Frontal cortex (tissue), 4 donors: ENCODE data around the gene PRPH2. TPM values are rescaled to one million over a fixed set of nuclear protein-coding genes. Genes with fewer than 3 reads are reported as not detected.

Source experiments
- DNase-seq, 2 donors: peaks; one replicate each; pipeline ENCODE4 v3.0.0; 2012; ENCODE audit warnings: low spot score in 2 of 2
- FAIRE-seq: peaks from 2 replicates; lab custom pipeline; 2012; peaks lifted over from hg19 to GRCh38; lab: Jason Lieb, UNC
- total RNA-seq: library from RNA; depleted of rRNA; stranded (reverse); fragments of >200 nt; gene quantifications from one replicate; pipeline ENCODE4 v1.2.3, GENCODE V29; 2014
- donor health status: control.
- donor health status: control.
- donor health status: control.

Gene PRPH2, protein sequence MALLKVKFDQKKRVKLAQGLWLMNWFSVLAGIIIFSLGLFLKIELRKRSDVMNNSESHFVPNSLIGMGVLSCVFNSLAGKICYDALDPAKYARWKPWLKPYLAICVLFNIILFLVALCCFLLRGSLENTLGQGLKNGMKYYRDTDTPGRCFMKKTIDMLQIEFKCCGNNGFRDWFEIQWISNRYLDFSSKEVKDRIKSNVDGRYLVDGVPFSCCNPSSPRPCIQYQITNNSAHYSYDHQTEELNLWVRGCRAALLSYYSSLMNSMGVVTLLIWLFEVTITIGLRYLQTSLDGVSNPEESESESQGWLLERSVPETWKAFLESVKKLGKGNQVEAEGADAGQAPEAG
- total RNA-seq, result 6.1 TPM

DNA sequence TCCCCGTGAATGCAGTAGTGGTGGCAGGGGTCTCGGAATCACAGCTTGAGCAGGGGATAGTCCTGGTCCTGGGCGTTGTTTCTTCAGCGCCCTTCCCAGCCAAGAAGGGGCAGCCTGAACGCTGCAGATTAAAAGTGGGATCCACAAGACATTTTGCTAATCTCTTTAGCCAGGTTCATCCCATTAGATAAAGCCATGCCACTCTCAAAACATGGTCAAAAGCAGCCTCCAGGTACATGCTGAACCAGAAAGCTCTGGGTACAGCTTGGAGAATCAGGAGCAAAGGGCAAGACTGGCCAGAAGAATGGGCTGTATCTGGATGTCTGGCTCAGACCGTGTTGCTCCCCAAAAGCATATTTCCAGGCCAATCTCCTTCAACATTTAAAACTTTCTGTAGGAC, at the start of gene PRPH2:
TSS of gene PRPH2 (minus strand) at position 101 of the 400 bp plus-strand sequence. CDS start 263 bp downstream, outside the sequence.
- FAIRE-seq, result no peak
- DNase-seq, result no peak

DNA sequence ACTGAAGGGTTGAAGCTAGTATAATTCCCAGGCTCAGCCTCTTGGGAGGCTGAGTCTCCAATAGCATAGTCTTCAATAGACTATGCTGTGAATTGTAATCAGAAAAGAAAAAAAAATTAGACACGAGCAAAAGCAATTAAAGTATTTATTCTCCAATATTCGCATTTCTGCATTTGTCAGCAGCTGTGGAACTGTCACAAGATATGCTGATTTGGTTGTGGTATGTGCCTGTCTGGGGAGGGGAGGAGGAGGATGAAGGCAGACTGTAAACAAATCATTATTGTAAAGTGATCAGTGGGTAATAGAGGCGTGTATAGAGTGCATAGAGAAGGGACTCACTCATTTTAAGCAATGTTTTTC, 49.3 kb upstream of the PRPH2 start:
- FAIRE-seq (no peak), DNase-seq (no peak)

DNA sequence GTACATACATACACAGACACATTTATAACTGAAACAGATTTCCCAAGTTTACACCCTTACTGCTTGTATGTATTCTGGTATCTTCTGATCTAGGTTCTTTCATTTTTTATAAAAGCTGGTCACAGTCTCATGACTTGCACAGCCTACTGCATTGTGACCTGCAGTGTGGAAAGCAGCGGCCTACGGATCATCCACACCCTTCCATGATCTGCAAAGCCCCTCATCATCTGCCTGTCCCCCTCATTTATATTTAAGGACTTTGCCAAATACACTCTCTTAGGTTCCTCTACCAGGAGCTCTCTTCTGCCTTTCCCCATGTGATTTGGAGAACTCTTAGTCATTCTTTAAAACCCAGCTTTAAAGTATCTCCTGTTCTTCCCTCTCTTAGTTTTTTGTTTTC, 47.4 kb upstream of the PRPH2 start:
- FAIRE-seq, result no peak
- DNase-seq, result no peak

DNA sequence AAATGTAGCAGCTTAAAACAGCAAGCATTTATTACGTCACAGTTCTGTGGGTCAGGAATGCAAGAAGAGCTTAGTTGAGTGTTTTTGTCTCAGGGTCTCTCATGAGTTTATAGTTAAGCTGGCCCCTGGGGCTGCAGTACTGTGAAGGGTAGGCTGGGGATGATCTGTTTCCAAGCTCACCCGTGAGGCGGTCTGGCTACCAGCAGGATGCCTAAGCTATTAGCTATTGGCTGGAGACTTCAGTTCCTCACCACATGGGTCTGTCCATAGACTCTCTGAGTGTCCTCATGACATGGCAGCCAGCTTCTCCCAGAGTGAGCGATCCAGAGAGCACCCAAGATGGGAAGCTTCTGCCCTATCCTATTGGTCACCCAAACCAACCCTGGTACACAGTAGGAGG, 46.7 kb upstream of the PRPH2 start:
- no peak for DNase-seq
- no peak for FAIRE-seq

DNA sequence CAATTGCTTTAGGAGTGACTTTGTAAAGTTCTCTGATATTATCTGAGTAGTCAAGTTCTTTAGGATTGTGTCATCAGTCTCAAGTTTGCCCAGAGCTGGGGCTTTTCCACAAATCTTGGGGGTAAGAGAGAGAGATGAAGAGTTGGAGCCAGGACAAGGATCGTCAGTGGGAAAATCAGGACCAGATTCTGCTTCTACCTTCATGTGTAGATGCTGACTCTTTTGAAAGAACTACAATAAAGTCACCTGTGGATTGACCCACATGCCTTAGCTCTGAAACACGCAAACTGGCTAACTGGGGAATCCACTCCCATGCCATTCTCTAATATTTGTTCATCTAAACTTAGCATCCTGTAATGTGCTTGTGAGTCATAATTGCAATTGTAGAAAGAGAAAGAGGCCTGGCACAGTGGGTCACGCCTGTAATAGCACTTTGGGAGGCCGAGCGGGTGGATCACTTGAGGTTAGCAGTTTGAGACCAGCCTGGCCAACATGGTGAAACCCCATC, 43.8 kb upstream of the PRPH2 start:
- DNase-seq (no peak), FAIRE-seq (no peak)

DNA sequence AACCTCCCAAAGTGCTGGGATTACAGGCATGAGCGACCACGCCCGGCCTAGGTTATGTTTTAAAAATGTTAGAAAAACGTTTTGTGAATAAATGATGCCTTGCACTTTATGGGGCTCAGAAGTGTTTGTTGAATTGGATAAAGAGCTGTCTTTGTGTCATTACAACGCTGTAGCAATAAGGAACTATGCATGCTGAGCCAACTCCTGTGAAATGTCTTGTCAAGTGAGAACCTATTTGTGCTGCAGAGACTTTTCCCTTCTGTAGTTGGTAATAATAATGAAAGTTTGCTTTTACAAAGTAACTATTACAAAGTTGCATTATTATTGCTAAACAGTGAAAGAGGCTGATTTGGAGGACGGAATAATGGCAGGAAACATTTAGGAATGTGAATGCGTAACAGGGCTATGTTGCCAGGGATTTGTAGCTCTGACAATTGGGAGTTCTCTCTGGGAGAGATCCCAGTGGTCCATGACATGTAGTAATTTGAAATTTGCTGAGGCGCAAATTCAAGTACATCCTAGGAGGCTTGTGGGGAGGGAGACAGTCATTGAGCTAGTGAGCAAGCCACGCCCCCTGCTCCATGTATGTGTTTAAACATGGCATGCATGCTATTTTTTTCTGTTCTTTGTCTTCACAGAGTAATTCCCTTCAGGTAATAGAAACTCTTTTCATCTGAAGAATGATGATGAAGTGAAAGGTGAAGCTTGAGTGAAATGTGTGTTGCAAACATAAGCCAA, 42.7 kb upstream of the PRPH2 start:
- no peak for DNase-seq
- FAIRE-seq, result no peak

DNA sequence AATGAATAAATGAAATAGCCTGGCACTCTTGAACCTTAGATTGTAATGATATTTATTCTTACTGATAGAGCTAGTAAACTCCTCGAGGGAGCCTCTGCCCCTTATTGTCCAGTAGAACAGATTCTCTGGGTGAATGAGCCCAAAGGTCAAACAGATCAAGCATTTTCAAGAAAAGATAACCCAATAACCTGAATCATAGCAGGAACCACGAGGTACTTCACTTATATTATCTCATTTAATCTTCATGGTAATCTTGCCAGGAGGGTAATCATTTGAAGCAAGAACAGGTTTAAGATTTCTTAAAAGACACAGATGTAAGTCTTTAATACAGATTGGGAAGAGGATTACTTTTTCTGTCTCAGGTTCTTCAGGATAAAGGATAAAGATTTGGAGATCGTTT, 40.6 kb upstream of the PRPH2 start:
- DNase-seq (no peak), FAIRE-seq (no peak)

DNA sequence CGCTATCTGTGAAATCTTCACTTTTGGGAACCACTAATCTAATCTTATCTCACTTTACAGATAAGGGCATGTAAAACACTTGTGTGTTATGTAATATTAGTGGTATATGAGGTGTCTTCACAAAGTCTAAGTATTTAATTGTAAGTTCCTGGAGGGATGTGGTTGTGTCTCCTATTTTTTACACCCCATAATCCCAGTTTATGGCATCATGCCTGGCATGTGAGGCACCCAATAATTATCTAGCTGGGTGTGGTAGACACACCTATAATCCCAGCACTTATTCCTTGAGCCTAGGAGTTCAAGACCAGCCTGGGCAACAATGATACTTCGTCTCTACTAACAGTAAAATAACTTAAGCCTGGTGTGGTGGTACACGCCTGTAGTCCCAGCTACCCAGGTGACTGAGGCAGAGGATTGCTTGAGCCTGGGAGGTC, 40.0 kb upstream of the PRPH2 start:
- FAIRE-seq (no peak), DNase-seq (no peak)

DNA sequence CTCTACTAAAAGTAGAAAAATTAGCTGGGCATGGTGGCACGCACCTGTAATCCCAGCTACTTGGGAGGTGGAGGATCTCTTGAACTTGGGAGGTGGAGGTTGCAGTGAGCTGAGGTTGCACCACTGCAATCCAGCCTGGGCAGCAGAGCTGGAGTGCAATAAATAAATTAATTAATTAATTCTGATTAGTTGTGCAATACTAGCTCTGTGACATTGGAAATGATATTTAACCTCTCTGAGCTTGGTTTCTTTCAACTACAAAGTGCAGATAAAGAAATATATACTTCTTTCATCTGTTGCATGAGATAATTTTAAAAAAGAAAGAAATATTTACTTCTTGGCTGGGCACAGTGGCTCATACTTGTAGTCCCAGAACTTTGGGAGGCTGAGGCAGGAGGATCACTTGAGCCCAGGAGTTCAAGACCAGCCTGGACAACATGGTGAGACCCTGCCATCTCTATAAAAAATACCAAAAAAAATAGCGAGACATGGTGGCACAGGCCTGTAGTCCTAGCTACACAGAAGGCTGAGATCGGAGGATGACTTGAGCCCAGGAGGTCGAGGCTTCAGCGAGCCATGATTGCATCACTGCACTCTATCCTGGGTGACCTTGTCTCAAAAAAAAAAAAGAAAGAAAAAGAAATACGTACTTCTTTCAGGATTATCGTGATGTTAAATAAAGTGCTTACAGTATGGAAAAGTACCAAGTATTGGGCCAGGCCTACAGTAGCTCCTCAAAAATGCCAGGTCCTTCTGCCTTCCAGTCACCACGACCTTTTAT, 39.1 kb upstream of the PRPH2 start:
- no peak for DNase-seq
- FAIRE-seq, result no peak

DNA sequence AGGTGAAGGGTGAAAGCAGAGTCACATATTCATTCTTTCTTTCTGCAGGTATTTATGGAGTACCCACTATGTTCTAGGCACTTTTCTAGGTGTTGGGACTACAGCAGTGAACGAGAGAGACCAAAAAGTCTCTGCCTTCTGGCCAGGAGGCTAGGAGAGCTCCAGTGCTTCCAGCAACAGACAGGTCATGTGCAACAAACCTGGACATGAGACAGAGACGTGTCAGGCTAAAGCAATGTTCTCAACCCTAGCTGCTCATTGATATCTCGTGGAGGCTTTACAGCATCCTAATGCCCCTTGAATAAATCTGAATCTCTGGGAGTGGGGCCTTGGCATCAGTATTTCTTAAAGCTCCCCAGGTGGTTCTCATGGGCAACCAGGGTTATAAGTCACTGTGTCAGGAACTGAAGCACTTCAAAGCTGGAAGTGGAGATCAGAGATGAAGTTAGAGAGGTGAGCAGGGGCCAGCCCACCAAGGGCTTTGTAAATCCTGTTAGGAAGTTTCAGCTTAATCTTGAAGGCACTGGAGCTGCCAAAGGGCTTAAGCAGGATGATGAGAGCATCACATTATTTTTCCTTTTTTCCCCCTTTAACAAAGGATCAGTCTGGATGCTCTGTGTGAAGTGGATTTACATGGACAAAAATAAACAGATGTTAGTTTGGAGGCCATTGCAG, 36.5 kb upstream of the PRPH2 start:
- DNase-seq, result no peak
- FAIRE-seq, result no peak

DNA sequence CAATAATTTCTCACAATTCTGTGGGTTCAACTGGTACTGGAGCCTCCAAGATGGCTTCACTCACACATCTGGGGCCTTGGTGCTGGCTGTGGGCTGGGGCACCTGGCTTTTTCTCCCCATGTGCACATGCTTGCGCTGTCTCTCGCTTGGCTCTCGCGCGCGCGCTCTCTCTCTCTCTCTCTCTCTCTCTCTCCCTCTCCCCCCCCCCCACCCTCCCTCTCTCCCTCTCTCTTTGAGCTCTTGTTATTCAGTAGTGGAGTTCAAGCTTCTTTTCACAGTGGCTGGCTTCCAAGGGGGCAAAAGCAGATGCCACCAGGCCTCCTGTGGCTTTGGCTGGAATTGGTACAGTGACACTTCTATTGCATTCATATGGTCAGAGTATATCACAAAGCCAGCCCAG, 34.3 kb upstream of the PRPH2 start:
- FAIRE-seq, result no peak
- DNase-seq, result no peak

DNA sequence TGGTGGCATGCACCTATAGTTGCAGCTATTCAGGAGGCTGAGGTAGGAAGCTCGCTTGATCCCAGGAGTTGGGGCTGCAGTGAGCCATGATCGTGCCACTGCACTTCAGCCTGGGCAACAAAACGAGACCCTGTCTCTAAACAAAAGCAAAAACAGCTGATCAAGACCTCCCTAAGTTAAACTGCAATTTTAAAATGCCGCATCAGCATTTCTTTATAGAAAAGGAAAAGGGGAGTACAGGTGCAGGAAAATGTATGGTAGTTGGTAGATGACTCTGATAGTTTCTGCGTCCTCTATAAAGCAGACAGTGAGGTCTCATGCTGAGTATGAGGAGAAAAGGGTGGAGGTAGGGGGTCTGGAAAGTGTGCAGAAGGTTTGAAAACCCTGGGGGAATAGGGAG, 32.4 kb upstream of the PRPH2 start:
- no peak for FAIRE-seq
- DNase-seq, result no peak

DNA sequence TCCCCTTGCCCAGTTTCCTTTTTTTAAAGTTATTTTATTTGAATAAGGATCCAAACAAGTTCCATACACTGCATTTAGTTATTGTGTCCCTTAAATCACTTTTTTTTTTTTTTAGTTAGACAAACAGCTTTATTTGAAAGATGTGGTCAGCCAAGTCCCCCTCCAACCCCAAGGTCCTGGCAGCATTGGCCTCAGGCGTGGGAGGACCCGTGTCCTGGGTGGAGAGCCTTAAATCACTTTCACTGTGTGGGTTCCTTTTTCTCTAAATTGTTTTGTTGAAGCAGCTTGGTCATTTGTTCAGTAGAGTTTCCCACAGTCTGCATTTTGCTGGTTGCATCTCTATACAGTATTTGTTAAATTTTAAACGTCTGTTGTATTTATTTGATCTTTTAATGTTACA, 28.7 kb upstream of the PRPH2 start:
- DNase-seq (no peak), FAIRE-seq (no peak)

DNA sequence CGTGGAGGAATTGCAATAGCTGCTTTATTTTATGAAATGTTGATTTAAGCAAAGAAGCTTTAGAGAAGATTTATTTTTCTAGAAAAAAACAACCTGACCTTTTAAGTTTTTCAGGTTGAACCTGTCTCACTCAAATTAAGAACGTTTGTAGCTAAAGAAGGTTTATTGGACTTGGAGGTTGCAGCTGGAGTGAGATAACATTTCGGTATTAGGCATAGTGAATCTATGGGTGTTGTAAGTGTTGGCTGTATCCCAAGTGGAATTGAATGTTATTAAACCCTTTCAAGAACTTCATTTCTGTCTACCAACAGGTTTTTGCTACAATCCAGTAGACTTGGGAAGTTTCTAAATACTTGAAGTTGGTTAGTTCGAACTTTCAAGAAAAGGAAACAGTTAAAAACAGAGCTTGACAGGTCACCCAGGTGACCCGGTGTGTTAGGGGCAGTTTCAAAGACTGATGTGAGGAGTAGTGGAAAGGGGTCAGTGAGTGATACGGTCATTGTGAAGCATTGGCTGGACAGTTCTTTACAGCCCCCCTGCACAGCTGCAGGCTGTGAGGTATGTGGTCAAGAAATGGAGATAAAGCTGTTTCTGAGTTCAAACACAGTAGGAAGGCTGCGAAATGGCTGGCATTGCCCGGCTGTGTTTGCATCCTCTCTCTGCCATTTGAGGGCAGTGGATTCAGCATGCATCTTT, 26.0 kb upstream of the PRPH2 start:
- DNase-seq (no peak), FAIRE-seq (no peak)

DNA sequence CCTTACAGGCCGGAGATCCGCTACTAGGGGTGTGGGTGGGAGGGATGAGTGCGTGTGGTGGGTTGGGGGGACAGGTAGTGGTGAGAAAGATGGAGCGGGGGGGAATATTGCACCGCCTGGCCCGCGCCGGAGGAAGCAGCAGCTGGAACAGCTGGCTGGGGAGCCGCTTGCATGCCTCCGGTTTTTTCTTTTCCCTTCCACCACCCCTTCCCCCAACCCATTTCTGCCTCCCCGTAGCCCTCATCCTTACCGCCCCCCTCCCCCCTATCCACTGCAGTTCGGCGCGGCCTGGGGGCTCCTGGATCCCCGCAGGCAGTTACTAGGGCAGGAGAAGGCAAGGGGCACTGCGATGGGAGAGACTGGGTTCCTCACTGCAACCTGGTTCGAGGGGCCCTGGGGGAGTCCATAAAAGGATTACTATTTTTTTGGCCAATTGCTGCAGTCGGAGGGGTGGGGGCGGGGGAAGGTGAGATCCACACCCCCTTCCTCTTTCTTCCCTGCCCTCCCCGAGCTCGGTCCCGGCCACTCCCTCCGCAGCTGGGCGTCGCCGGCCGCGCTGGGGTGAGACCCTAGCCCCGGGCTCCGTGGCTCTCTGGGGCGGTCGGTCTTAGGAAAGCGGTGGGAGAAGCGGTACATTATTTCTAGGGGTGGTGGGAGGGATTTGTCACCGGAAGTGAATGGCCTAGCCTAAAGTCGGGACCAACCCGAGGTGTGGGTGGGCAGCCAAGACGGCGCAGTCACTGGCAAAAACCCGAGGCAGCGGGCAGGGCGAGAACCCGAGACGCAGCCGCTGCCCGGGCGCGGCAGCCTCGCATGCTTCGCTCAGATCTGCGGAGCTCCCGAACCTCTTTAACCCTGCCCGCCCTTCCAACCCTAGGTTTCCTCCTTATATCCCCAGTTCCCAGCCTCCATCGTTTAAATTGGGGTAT, 24.3 kb upstream of the PRPH2 start:
- DNase-seq (peak; percentile 71 to 73), FAIRE-seq (no peak)

DNA sequence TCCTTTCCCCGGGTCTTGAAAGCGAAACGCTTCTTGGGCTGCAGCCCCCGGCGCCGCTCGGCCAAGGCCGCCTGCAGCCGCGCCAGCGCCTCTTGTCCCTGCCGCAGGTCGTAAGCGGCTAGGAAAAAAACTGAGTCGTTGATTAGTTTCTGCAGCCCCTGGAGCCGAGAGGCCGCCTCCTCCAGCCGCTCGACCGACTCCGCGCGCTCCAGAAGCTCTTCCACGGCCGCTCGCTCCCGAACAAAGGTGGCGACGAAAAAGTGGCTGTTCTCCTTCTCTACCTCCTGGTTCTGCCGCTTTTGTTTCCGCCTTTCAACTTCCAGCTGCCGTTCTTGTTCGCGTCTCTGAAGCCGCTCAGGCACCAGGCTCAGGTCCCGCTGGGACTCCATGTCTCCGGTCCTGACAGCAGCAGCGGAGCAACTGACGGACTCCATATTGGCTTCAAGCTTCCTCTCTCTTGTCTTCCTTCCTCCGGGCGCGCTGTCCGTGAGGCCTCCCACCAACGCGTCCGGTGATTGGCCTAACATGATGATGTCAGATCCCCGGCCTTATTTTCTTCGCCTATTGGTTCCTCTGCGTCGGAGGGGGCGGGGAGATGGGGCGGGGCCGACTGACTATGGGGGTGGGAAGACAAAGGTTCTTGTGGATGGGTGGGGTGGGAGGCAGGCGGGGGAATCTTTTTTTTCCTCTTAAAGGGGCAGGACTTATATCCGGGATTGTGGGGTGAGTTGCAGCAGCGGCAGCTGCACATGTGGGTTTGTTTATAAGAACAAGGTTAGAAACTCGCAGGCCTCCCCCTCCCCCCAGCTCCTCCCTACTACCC, 23.5 kb upstream of the PRPH2 start, which contains the start of gene TBCC:
TSS of gene TBCC (minus strand) at position 464 of the 823 bp plus-strand sequence. CDS start at position 434, 30 bp downstream.
- DNase-seq (peak; percentile 98 to 99), FAIRE-seq (no peak)

DNA sequence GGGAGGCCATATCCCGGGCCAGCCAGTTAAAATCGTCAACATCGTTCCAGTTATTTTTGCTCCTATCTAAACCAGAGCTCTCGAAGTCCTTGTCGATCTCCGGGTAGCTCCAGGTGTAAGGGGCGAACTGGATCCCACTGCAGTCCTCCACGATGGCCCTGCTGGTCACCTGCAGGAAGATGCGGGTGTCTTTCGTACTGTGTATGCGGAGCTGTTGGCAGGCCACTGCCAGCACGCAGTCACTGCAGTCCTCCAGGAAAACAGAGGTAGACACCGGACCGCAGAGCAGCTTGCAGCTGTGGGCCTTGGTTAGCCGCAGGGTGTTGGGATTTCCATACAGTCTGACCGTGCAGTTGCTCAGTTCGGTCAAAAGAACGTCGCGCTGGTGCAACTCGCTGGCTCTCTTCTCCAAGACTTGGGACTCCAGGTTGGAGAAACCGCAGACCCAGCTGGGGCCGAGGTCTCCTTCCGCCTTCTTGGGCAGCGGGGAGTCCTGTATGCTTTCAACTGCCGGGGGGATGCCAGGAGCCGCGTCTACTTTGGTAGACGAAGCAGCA, 22.8 kb upstream of the PRPH2 start:
- FAIRE-seq, result no peak

More for the DNA sequence above, 22.8 kb upstream of the PRPH2 start:
- no peak for DNase-seq
